Ecto neural progenitor cell (in vitro differentiated cells): Measurements from ENCODE around the gene CELF6.

ENCODE experiments used
- DNase-seq: peaks from one replicate; pipeline ENCODE4 v3.0.0-alpha.2; 2018; ENCODE audit warnings: low spot score

CELF6 gene

DNA sequence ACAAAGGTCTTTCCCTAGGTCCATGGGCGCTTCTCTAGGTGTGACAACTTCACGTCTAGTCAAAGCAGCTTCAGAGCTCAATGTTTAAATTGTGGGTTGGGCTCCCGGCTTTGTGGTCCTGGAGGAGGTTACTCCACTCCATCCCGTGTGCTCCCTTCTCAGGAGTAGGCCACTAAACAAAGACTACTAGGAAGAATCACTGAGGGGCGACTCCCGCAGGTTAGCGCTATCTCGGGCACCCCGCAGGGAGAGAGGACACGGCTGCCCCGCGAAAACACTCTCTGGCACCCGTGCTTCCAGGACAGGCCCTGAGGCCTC lies 48.1 kb downstream of the CELF6 start:
- DNase-seq = no peak

DNA sequence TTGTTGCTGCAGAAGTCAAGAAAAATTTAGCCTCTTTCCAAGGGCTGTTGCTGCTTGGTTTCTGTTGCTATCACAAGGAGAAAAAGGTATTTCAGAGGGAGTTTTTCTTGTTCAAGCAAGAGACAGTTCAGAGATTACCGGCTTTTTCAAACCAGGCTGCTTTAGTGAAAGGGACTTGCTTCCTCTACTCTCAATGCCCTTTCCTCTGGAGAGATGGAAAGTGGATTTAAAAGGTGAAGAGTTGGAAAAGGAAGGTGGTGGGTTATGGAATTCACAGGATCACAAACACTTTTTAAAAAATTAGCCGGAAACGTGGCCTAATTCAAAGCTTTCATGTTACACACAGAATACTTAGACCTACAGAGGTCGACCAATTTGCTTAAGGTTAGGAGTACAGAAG lies 48.7 kb downstream of the CELF6 start:
- no peak for DNase-seq

DNA sequence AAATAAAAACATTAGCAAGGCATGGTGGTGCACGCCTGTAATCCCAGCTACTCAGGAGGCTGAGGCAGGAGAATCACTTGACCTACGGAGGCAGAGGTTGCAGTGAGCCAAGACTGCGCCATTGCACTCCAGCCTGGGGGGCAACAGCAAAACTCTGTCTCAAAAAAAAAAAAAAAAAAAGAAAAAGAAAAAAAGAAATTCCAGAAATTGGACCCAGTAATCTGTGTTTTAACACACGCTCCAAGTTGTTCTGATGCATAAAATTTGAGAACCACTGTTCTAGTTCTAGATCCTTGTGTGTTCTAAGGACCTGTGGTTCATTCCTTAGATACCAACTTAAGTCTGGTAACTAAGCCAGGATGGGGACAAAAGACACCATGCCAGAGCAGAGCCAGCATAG lies 50.2 kb downstream of the CELF6 start:
- no peak for DNase-seq

DNA sequence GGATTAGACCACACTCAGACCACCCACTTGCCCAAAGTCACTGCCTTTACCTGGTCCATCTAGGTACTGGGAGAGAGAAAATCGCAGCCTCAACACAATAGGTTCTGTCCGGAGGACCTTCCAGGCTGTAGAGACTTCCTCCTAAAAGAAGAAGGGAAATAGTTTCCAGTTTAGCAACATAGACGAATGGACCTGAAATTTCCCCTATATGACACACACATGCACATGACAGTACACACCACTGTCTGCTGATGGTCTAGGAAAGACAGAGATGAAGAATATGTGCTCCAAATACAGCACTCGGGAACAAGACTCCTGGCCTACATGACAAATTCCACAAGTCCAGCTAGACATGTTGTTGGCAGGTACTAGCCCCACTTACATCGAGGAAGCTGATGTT lies 54.9 kb downstream of the CELF6 start:
- DNase-seq = no peak

DNA sequence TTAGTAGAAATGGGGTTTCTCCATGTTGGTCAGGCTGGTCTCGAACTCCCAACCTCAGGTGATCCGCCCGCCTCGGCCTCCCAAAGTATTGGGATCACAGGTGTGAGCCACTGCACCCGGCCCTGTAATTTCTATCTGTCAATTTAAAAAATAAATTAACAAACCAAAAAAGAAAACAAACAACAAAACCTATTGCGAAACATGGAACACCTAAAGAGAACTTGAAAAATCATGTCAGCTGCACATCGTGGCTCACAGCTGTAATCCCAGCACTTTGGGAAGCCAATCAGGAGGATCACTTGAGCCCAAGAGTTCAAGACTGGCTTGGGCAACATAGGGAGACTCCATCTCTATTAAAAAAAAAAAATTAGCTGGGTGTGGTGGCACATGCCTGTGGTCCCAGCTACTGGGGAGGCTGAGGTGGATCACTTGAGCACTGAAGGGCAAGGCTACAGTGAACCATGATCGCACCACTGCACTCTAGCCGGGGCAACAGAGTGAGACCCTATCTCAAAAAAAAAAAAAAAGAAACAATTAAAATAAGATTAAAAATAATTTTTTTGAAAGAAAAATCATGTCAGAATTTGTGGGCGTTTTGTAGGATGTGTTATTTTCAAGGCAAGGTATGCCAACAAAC lies 67.2 kb downstream of the CELF6 start:
- DNase-seq = no peak

DNA sequence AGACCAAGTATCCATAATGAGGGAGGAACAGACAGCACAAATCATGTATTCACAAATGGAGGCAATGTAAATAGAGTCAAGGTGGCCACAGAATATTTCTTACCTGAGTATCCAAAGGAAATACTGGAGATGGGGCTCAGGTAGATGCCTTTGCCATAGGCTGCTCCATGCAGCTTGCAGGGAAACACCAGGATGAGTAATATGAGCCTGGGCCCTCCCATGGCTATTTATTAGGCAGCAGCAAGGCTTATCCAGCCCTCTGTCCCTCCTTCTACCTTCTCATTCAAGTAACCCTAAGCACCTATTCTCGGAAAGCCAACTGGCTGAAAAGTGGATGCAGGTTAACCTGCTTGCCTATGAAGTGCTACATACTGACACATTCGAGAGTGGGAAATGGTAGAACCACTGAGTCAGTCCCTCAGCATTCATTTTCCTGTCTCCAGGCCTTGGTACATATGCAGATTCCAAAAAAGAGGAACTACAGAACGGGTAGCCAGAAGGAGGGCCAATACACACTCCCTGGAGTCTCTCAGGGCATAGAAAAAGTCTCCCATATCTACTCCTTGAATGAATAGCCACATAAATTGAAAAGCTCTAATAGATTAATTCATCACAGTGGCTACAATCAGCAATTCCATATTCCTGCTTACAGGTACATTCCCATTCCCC lies 70.7 kb downstream of the CELF6 start:
- no peak for DNase-seq

DNA sequence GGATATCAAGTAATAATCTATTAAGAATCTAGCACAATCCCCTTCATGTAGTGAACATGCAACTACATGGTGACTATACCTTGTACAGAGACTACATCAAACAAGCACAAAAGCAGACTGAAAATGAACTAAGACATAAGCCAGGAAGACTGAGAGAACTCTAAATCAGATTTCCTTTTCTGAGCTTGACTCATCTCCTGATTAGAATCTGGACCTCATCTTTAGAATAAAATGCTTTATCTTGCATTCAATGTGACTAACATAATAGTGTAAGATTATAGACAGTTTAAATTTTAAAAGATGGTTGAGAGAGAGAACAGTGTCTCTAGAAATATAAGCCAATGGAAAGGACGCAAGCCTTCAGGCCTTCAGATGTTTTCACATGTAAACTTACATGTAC lies 71.4 kb downstream of the CELF6 start:
- no peak for DNase-seq

DNA sequence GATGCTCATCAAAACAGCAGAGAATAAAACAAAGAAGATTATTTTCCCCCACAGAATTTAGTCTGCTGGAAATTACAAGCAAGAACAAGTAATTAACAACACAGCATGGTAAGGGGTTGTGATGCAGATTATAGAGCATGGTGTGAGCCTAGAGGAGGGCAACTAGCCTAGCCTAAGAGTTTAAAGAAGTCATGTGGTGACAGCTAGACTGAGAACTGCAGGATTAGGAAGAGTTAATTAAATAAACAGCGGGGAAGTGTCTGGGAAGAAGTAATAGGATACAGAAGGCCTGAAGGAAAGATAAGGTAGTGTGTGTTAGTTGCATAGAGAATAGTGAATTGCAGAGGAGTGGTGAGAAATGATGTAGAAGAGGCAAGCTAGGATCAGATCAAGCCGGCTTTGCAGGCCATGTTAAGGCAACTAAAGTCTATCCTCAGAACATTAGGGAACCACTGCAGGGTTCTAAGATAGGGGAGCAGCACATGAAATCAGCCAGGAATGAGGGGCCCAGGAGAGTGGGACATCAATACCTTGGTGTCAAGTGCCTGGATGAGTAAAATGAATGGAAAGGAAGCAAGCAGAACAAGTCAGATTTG lies 77.1 kb downstream of the CELF6 start:
- DNase-seq = no peak

DNA sequence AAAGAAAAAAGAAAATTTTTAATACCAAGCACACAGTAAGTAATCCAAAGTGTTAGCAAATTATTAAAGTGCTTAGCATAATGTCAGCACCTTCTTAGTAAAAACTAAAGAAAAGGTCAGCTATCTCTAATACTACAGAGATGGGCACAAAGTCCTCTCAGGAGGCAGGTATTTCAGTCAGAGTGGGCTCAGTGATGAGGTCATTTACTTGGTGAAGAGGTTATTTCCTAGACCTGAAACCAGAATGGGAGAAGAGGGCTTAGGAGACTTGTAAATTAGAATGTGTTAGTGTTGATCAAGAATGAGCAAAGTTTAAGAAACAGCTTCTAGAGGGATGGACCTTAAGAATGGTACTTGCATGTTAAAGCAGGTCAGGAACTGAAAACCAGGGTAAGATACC lies 80.3 kb downstream of the CELF6 start:
- DNase-seq = no peak

DNA sequence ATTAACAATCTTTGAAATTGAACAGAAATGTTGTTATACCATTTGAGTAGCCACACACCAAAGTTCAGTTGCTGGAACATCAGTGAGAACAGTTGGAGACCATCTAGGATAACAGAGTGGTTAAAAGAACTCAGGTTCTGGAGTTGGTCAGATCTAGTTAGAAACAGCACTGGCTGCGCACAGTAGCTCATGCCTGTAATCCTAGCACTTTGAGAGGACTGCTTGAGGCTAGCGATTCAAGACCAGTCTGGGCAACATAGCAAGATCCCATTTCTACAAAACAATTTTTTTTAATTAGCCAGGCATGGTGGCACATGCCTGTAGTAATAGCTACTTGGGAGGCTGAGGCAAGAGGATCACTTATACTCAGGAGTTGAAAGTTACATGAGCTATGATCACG lies 81.4 kb downstream of the CELF6 start:
- DNase-seq = no peak

DNA sequence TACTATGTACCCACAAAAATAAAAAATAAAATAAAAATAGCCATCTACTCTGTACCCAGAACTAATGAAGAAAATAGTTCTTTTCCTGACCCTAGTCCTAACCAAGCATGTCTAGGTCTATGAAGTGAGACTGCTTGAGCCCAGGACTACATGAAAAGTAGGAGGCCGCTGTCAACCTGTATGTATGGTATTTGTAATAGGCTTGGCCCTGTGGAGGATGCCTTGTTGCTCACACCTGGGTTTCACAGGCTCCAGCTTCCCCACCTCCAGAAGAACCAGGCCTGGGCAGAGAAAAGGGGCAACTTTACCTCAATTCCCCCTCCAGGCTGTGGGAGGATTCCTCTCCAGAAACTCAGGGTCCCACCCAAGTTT lies 82.1 kb downstream of the CELF6 start:
- no peak for DNase-seq

DNA sequence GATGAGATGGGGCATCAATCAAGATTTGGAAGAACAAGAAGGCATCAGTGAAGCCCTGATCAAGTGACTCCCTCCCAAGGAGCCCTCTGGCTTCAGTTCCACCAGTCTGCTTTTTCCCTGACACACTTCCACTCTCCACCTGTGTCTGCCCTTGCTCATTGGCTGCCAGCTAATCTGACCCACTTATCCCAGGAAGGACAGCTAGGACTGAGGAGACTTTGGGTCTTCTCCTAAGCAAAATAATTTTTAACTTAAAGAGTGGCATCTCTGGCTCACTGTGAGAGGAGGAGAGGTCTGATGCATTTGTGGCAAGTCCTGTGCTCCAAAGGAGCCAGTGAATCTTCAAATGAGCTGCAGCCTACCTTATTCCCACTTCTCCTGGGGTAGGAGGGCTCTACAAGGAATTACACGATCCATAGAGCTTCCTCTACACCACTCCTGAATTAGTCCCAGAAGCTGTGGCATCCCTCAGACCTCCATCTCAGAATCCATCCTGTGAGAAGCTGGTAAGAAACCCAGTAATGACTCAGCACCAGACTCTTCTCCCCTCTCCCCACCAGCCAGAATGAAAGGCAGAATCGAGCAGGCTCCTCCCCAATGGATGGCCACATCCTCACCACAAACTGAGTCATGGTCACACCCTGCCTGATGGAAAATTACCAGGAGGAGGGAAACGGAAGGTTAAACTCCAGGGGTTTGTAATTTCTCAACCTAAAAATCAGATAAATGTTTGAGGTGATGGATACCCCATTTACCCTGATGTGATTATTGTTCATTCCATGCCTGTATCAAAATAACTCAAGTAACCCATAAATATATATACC lies 82.7 kb downstream of the CELF6 start:
- no peak for DNase-seq

DNA sequence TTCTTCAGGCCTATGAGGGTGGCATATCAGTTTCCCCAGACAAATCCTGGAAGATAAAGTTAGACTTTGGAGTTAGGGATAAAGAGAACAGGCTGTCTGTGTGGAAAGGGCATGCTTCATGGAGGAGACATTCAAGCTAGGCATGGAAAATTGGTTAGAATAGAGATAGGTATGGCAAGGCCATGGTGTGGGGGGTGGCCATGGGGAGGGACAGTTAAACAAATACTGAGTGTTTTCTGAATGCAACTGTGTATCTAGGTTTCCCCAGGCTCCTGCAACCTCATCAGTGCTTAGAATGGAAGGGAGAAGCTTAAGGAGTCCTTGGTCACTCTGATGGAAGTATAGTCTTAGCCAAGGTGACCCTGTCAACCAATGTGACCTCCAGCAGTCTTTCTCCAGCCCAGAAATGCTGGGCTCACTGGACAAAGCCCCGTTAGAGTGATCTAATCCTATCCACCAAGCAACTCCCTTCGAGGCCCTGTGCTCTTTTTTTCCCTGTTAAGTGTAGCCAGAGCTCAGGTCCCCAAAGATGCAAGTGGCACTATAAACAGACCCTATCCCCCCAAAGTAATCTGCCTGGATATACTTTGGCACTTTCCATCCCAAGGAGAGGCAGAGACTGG lies 83.5 kb downstream of the CELF6 start:
- DNase-seq = no peak

DNA sequence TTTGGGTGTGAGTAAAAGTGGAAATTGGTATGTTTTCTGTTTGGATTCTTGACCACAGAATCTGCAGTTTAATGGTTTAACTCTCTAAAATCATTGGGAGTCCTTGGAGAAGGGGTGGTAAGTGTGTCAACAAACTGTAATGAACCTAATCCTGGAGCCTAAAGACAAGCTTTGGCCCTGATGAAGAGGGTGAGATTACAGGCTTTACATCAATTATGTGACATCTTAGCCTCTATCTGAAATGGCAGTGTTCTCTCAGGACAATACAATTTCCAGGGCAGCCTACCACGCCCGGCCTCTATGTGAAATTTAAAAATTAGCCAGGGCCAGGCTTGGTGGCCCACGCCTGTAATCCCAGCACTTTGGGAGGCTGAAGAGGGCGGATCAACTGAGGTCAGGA lies 84.7 kb downstream of the CELF6 start:
- no peak for DNase-seq
